Stomach smooth muscle (tissue), 2 donors: ENCODE data around the gene VEGFA.

Source experiments
- H3K27ac ChIP-seq: one replicate; pipeline ENCODE4 v1.7.0; 2013; ENCODE audit warnings: mild to moderate bottlenecking, low read length, inconsistent platforms
- H3K27me3 ChIP-seq, 2 donors: one replicate each; pipeline ENCODE4 v1.7.0; 2013; ENCODE audit warnings: low read length in 2 of 2; ENCODE audit not compliant: insufficient read depth in 2 of 2, control insufficient read depth in 1 of 2
- H3K36me3 ChIP-seq, 2 donors: one replicate each; pipeline ENCODE4 v1.7.0; 2013; ENCODE audit warnings: low read length in 2 of 2; ENCODE audit not compliant: control insufficient read depth in 2 of 2, insufficient read depth in 2 of 2
- H3K4me1 ChIP-seq: one replicate; pipeline ENCODE4 v1.7.0; 2013; ENCODE audit warnings: low read length; ENCODE audit not compliant: control insufficient read depth, insufficient read depth
- H3K4me3 ChIP-seq, 2 donors: one replicate each; pipeline ENCODE4 v1.7.0; 2013; ENCODE audit warnings: low read length in 2 of 2
- H3K9ac ChIP-seq, 2 donors: one replicate each; pipeline ENCODE4 v1.7.0; 2013; ENCODE audit warnings: low read length in 2 of 2, mild to moderate bottlenecking in 1 of 2
- H3K9me3 ChIP-seq, 2 donors: one replicate each; pipeline ENCODE4 v1.7.0; 2013; ENCODE audit warnings: low read length in 2 of 2; ENCODE audit not compliant: control insufficient read depth in 2 of 2
- donor health status: healthy.
- donor health status: Pancreatic carcinoma.

The VEGFA gene

DNA sequence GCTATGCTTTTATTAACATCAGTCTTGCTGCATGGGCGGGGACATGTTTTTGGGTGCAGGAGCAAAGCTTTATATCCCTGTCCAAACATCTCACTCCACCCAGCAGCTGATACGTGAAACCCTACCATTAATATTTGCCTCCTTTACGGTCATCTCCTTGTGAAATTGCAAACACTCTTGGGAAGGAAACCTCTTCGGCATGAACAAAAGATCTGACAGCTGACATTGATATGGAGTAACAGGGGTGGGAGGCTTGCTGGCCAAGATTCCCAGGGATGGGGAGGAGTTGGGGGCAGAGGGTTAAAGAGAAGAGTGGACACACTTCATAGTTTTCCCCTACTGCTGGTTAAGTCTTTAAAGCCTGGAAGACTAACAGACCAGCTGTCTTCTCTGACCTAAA lies 22.2 kb upstream of the VEGFA start:
- H3K4me1 ChIP-seq: peaks cover 20% of the 10 kb centered on the region
- no peak overlapping the region for H3K4me3 ChIP-seq

DNA sequence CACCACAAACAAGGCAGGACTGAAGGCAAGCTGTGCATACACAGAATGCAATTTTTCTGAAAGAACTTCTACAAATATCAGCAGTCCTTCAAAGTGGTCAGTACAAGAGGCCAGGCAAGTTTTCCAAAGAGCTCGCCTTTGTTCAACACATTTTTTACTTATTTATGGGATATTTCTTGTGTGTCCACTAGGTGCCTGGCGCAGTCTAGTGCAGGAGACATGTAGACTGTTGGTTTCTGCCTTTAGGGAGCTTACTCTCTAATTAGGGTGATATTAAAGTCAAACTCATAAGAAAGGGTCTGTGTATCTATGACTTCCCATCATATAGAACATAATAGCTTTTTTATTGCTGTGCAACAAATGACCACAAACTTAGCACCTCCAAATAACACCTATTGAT lies 21.2 kb upstream of the VEGFA start:
- Histone ChIP-seq H3K9ac (no peak overlapping the region), H3K4me3 (no peak overlapping the region), H3K27ac (no peak overlapping the region), H3K27me3 (peaks cover 0 to 3% of the 10 kb centered on the region in 2 donors), H3K9me3 (no peaks in the 10 kb centered on the region), H3K4me1 (peaks cover 13% of the 10 kb centered on the region), H3K36me3 (no peaks in the 10 kb centered on the region)

More for the DNA sequence above, 22.2 kb upstream of the VEGFA start:
- Histone ChIP-seq H3K27ac (no peak overlapping the region), H3K9ac (no peak overlapping the region), H3K36me3 (no peaks in the 10 kb centered on the region), H3K27me3 (peaks cover 0 to 3% of the 10 kb centered on the region in 2 donors), H3K9me3 (no peaks in the 10 kb centered on the region)

DNA sequence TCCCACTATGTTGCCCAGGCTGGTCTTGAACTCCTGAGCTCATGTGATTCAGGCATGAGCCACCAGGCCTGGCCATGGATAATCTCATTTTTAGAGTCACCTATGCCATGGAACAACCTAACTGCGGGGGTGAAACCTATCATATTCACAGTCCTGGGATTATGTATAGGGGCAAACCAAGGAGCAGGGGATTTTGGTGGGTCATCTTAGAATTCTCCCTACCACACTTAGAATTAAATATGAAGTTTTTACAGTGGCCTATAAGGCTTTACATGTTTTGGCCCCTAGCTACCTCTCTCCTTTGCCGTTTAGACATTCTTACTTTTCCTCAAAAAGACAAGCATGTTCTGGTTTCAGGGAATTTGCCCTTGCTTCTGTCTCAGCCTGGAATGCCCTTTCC lies 20.6 kb upstream of the VEGFA start:
- H3K4me1 ChIP-seq: peaks cover 7% of the 10 kb centered on the region
- no peak overlapping the region for H3K9ac ChIP-seq
- no peak overlapping the region for H3K4me3 ChIP-seq
- H3K9me3 ChIP-seq: no peaks in the 10 kb centered on the region
- H3K36me3 ChIP-seq: no peaks in the 10 kb centered on the region
- H3K27ac ChIP-seq: no peak overlapping the region
- peaks cover 0 to 3% of the 10 kb centered on the region in 2 donors for H3K27me3 ChIP-seq

DNA sequence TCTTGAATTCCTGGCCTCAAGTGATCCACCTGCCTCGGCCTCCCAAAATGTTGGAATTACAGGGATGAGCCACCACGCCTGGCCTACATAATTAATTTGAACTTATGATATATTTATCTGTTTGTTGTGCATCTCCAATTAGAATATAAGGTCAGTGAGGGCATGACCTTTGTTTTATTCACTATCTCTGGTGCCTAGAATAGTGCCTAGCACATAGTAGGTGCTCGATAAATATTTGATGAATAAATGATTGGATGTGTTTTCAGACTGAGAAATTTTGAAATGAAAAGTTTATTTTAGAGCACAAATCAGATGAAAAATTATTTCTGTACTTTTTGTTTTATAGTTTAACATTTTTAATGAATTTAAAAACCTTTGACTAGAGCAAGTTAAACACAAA lies 19.4 kb upstream of the VEGFA start:
- H3K9me3 ChIP-seq: no peaks in the 10 kb centered on the region
- no peak overlapping the region for H3K4me3 ChIP-seq
- H3K4me1 ChIP-seq: peaks cover 7% of the 10 kb centered on the region
- H3K27me3 ChIP-seq: peaks cover 0 to 3% of the 10 kb centered on the region in 2 donors
- H3K27ac ChIP-seq: no peak overlapping the region
- H3K36me3 ChIP-seq: no peaks in the 10 kb centered on the region
- no peak overlapping the region for H3K9ac ChIP-seq

DNA sequence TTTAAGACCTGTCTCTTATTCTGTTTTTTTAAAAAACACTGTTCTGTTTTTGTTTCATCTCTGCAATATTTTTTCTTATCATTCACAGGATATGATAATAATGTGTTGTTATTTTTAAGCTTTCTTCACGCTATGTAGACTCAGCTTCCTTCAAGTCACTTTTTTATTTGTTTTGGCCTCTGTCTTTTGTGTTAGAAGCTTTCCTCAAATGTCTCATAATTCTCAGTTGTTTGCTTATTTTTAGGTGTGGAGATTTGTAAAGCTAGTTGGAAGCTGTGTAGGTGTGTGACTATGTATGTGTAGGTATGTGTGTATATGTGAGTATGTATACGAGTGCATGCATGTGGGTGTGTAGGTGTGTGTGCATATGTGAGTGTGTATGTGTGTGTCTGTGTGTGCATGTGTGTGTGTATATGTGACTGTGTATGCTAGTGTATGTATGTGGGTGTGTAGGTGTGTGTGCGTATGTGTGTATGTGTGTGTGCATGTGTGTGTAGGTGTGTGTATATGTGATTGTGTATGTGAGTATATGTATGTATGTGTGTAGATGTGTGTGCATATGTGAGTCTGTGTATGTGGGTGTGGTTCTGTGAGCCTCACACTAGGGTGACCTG lies 16.3 kb upstream of the VEGFA start:
- H3K4me1 ChIP-seq: no peaks in the 10 kb centered on the region
- H3K9me3 ChIP-seq: no peaks in the 10 kb centered on the region
- no peak overlapping the region for H3K9ac ChIP-seq
- no peak overlapping the region for H3K27ac ChIP-seq
- H3K4me3 ChIP-seq: no peak overlapping the region
- H3K36me3 ChIP-seq: no peaks in the 10 kb centered on the region
- no peaks in the 10 kb centered on the region for H3K27me3 ChIP-seq

DNA sequence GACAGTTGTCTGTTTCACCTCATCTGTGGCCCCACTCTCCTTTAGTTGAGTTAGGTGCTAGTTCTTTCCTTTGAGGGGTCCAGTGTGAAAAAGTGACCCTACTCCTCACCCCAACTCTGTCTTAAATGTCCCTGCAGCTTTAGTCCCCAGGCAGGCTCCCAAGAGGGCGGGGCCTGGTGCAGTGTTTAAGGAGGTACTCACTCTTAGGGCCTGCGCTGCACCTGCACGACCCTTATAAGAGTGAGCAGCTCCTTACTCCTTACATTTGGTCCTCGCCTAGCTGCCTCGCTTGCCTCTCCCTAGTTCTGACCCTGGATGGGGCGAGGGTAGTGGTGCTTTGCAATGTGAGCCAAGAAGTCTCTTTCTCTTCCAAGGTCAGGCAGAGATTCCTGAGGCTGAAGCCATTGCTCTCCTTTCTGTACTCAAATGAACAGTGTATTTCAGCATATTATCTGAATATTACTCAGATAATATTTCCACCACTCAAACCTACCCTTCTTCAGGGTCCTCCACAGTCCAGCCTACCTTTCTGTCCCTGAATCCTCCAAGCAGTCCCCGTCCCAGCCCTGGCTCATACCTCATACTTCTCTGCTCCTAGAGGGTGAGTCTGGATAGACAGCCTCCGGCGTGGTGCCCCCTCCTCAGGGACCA lies 11.9 kb upstream of the VEGFA start:
- Histone ChIP-seq H3K4me3 (no peak overlapping the region), H3K9me3 (no peaks in the 10 kb centered on the region), H3K4me1 (no peaks in the 10 kb centered on the region), H3K27me3 (no peaks in the 10 kb centered on the region), H3K27ac (no peak overlapping the region), H3K36me3 (no peaks in the 10 kb centered on the region), H3K9ac (no peak overlapping the region)

DNA sequence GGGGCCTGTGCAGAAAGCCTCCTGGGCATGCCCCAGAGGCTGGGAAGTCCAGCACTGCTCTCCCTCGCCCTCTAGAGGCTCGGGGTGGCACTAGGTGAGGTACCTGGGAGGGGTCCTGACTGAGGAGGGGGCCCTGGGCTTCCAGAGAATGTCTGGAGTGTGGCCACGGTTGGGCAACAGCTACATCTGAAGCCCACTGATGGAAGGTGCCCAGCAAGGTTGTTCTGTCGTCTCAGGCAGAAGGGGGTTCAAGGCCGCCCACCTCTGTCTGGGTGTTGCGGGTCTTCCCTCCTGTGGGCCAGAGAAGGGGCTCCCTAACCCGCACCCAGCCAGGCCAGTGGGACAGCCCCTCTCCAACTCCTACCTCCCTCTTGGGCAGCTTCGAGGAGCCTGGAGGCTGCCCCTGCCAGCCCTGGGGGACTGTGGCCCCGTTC lies 11.4 kb upstream of the VEGFA start:
- Histone ChIP-seq H3K9me3 (no peaks in the 10 kb centered on the region), H3K27ac (no peak overlapping the region), H3K9ac (no peak overlapping the region), H3K27me3 (no peaks in the 10 kb centered on the region), H3K36me3 (no peaks in the 10 kb centered on the region), H3K4me3 (no peak overlapping the region), H3K4me1 (no peaks in the 10 kb centered on the region)

DNA sequence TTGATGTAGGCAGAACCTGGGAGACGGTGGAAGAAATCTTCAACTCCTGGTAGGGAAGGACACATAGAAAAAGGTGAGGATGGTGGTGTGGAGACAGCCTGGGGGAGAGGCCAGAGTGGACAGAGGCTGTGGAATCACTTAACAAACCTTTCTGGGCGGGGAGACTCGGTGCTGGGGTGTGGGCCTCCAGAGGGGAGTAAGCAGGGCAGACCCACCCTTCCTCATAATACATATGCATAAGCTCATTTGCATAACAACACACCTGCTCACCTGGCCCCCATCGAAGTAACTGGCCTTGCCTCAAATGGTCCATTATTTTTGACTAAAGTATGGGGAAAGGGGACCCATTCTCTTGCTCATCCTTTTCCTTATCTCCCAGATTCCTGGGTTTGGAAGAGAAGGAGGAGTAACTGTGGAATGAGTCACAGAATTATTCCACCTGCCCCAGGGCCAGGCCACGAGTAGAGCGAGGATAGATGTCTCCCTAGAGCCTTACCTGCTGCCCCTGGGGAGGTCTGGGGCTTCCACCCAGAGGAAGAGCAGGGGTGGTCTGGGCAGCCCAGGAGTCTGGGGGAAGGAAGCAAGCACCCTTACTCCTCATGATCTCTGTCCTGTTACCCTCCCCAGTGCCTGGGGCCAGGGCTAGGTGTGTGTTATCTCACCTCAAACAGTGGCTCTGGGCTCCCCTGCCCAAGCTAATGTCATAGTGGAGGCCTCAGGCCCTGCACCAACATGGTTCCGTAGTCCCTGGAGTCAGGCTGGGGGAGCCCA lies 10.7 kb upstream of the VEGFA start:
- Histone ChIP-seq H3K27ac (no peak overlapping the region), H3K27me3 (no peaks in the 10 kb centered on the region), H3K9ac (no peak overlapping the region), H3K36me3 (no peaks in the 10 kb centered on the region), H3K9me3 (no peaks in the 10 kb centered on the region), H3K4me3 (no peak overlapping the region), H3K4me1 (no peaks in the 10 kb centered on the region)

DNA sequence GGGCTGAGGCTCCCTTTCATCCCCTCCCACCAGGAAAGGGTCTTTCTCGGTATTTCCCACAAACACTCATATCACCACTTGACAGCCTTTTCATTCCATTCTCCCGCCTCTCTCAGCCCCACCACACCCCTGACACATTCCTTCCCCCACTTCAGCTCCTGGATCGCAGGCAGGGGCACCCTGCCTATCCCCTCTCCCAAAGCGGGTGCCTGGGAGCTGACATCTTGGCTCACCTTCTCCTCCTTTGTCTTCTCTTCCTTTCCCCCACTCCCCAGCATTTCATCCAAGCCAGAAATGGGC lies 10.2 kb upstream of the VEGFA start:
- Histone ChIP-seq H3K9me3 (no peaks in the 10 kb centered on the region), H3K27me3 (no peaks in the 10 kb centered on the region), H3K36me3 (no peaks in the 10 kb centered on the region), H3K9ac (no peak overlapping the region), H3K4me3 (no peak overlapping the region), H3K27ac (no peak overlapping the region), H3K4me1 (no peaks in the 10 kb centered on the region)

DNA sequence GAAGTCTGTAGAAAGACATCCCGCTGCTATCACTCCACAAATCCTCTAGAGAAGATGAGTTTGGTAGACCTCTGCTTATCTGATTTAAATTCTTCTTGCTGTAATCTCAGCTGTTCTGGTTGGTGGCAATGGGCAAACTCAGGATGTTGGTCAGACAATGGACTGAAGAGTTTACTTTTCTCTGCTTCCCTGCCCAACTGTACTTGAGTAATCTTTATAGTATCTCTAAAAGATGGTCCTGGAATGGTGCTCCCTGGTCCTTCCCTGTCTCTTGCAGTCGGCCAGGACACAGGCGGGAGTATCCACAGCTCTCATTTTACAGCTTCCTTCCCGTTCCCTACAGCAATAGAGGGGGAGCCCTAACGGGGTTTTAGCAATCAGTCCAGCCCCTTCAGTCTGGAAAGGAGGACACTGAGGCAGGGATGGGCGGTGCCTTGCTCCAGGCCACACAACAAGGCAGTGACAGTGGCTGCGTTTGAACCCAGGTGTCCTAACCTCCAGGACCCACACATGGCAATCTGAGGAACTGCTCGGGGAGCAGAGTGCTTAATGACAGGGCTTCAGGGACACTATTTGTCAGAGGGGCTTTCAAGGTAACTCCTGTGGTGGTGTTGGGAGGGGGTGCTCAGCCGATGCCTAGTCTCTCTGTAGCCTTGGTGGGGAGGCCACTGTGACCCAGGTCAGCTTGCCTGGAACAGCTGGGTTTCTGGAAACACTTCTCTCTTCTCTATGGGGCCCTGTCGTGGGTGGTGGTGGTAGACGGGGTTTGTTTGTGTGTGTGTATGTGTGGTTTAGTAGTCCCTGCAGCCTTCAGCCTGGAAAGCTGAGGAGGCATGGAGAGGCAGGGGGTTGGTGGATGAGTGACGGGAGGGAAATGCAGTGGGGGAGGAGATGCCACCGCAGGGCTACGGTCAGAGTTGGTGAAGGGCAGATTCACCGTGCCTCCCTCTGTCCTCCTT lies 9.5 kb upstream of the VEGFA start:
- H3K36me3 ChIP-seq: no peaks in the 10 kb centered on the region
- H3K27ac ChIP-seq: no peak overlapping the region
- H3K27me3 ChIP-seq: no peaks in the 10 kb centered on the region
- no peak overlapping the region for H3K4me3 ChIP-seq
- H3K4me1 ChIP-seq: no peaks in the 10 kb centered on the region
- H3K9me3 ChIP-seq: no peaks in the 10 kb centered on the region
- H3K9ac ChIP-seq: no peak overlapping the region
